H7 (cell line): Measurements from ENCODE around the gene PAFAH1B1. TPM values are rescaled to one million over a fixed set of nuclear protein-coding genes. Genes with fewer than 3 reads are reported as not detected.
"Not testable (repeated sequence)": the region's sequence is repeated elsewhere in the genome, so short reads cannot be mapped to it uniquely, and the experiment has no call there.

Experiments
- DNase-seq: peaks from one replicate; pipeline ENCODE4 v3.0.0; 2012
- H3K27me3 ChIP-seq: 2 replicates; pipeline ENCODE4 v1.6.0; 2011; ENCODE audit warnings: mild to moderate bottlenecking, low read length; ENCODE audit not compliant: control insufficient read depth, insufficient read depth
- H3K36me3 ChIP-seq: replicated peaks from 2 replicates; pipeline ENCODE4 v1.5.1; 2011; ENCODE audit warnings: low read length; ENCODE audit not compliant: control insufficient read depth, insufficient read depth
- H3K4me3 ChIP-seq: 2 replicates; pipeline ENCODE4 v1.5.1; 2011; ENCODE audit warnings: low read depth, mild to moderate bottlenecking, control low read depth, low read length, moderate library complexity; ENCODE audit not compliant: insufficient read depth
- total RNA-seq: library from RNA; depleted of rRNA; stranded (reverse); fragments of >200 nt; shearing (Covaris generic); gene quantifications from 2 replicates; pipeline ENCODE4 v1.2.3, GENCODE V29; 2014

PAFAH1B1 gene
- total RNA-seq, 1 experiment from 2014 or later = 79.6 TPM

DNA sequence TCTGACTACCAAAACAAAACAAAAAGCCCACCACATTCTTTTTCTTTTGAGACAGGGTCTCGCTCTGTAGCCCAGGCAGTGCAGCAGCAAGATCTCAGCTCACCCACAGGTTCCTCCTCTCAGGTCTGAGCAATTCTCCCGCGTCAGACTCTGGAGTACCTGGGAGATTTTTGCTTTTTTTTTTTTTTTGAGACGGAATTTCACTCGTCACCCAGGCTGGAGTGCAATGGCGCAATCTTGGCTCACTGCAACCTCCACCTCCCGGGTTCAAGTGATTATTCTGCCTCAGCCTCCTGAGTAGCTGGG, 21.2 kb upstream of the PAFAH1B1 start:
- H3K36me3 ChIP-seq, DNase-seq: not testable (repeated sequence)

GRCh38 chr17:2580151-2580550, 13.3 kb upstream of the PAFAH1B1 start:
- Histone ChIP-seq H3K4me3 (no peak overlapping the region), H3K27me3 (no peaks in the 10 kb centered on the region), H3K36me3 (no peaks in the 10 kb centered on the region)
- DNase-seq = no peak

More for the DNA sequence above, 21.2 kb upstream of the PAFAH1B1 start:
- H3K27me3 ChIP-seq, H3K4me3 ChIP-seq: not testable (repeated sequence)

GRCh38 chr17:2580661-2581060, 12.8 kb upstream of the PAFAH1B1 start:
- Histone ChIP-seq H3K36me3 (no peaks in the 10 kb centered on the region), H3K4me3 (no peak overlapping the region), H3K27me3 (no peaks in the 10 kb centered on the region)
- no peak for DNase-seq

- no peaks in the 10 kb centered on the region for H3K27me3 ChIP-seq
- no peaks in the 10 kb centered on the region for H3K36me3 ChIP-seq
These were observed 11.0 kb upstream of the PAFAH1B1 start for GRCh38 chr17:2582493-2582892.

DNA sequence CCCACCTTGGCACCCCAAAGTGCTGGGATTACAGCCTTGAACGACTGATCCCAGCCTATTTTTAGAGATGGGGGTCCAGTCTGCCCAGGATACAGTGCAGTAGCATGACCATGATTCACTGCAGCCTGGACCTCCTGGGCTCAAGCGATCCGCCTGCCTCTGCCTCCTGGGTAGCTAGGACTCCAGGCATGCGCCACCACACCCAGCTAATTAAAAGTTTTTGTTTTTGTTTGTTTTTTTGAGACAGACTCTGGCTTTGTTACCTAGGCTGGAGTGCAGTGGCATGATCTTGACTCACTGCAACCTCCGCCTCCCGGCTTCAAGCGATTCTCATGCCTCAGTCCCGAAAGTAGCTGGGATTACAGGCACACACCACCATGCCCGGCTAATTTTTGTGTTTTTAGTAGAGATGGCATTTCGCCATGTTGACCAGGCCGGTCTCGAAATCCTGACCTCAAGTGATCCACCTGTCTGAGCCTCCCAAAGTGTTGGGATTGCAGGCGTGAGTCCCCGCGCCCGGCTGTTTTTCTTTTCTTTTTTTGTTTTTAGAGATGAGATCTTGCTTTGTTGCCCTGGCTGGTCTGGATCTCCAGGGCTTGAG, 2.3 kb upstream of the PAFAH1B1 start:
- no peak for DNase-seq
- H3K27me3 ChIP-seq = no peaks in the 10 kb centered on the region
- H3K4me3 ChIP-seq = no peak overlapping the region
- H3K36me3 ChIP-seq = no peaks in the 10 kb centered on the region

More at GRCh38 chr17:2582493-2582892, 11.0 kb upstream of the PAFAH1B1 start:
- H3K4me3 ChIP-seq = no peak overlapping the region
- no peak for DNase-seq

DNA sequence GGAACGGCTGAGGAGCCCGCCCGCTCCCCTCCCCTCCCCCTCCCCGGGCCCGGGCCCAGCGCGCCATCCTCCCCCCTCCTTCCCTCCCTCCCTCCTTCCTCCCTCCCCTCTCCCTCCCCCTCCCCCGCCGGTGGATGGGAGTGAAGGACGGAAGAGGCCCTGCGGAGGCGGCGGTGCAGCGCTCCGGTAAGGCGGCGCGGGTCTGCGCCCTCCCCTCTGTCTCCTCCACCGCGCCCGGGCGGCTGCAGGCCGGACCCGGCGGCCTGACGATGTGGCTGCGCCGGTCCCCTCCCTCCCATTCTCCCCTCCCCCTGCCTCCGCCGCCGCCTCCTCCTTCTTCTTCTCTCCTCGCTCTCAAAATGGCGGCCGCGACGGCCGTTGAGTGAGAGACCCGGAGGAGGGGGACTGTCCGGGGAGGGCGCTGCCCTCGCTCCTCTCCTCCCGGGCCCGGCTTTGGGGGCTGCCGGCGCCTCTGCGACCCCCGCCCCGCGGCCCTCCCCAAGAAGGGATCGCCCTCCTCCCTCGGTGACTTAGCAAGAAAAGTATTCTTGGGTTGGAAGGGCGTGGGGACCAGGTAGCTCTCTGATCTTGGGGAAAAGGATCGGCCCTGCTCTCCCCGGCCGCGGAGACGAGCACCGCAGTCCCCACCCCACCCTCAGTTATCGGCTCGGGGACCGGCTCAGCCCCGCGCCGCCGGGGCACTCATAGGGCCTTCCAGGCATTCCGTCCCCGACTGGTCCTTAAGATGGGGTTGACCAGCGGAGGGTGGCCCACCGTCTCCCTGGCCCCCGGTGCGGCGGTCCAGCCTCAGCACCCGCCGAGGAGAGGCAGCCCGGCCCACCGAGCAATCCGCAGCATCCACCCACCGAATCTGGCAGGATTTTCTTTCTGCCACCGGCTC, 617 bp downstream of the PAFAH1B1 start:
- DNase-seq = peak; percentile 92
- H3K27me3 ChIP-seq = no peaks in the 10 kb centered on the region
- H3K4me3 ChIP-seq = peak overlapping the region; percentile 91
- H3K36me3 ChIP-seq = no peaks in the 10 kb centered on the region

GRCh38 chr17:2594722-2595599, 1.5 kb downstream of the PAFAH1B1 start:
- DNase-seq = no peak

GRCh38 chr17:2595716-2596115, 2.3 kb downstream of the PAFAH1B1 start:
- DNase-seq = no peak
- no peak overlapping the region for H3K4me3 ChIP-seq
- H3K36me3 ChIP-seq = no peaks in the 10 kb centered on the region
- no peaks in the 10 kb centered on the region for H3K27me3 ChIP-seq

More at GRCh38 chr17:2594722-2595599, 1.5 kb downstream of the PAFAH1B1 start:
- H3K4me3 ChIP-seq = peak overlapping the region; percentile 91
- H3K36me3 ChIP-seq = no peaks in the 10 kb centered on the region
- H3K27me3 ChIP-seq = no peaks in the 10 kb centered on the region

GRCh38 chr17:2598166-2598565, 4.7 kb downstream of the PAFAH1B1 start:
- DNase-seq = no peak
- no peaks in the 10 kb centered on the region for H3K27me3 ChIP-seq
- H3K4me3 ChIP-seq = no peak overlapping the region
- no peaks in the 10 kb centered on the region for H3K36me3 ChIP-seq

DNA sequence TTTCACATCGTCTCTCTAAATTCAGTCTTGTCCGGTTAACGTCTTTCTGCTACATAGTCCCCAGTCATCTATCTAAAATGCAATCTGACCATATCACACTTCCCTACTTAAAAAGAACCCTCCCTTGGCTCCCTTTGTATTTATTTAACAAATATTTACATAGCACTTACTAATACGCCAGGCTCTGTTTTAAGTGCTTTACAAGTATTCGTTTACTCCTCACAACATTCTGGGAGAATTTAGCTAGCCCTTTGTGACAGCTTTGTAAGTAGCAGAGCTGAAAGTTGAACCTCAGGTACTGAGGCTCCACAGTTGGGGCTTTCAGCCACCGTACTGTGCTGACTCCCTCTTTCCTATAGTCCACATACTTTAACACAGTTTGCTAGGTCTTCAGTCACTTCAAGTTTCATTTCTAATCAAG, 9.2 kb downstream of the PAFAH1B1 start:
- Histone ChIP-seq H3K4me3 (no peak overlapping the region), H3K27me3 (no peaks in the 10 kb centered on the region), H3K36me3 (no peaks in the 10 kb centered on the region)
- DNase-seq = no peak

- no peak for DNase-seq
- Histone ChIP-seq H3K4me3 (no peak overlapping the region), H3K27me3 (no peaks in the 10 kb centered on the region), H3K36me3 (no peaks in the 10 kb centered on the region; the same call in 1 of the 2 replicates)
These were observed 15.0 kb downstream of the PAFAH1B1 start for GRCh38 chr17:2608350-2608913.

DNA sequence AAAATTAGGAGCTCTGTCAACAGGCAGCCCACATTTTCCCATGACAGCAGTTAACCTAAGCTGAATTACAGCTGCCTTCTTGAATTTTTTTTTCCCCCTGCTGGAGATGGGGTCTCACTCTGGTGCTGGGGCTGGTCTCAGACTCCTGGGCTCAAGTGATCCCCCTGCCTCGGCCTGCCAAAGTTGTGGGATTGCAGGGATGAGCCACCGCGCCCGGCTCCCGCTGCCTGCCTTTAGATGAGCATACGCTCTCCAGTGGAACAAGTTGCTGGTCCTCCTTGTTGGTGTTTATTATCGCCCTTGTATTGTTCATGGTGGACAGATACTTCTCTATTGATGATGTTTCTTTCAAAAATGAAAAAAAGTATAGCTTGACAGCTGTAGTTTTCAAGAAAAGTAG, 15.6 kb downstream of the PAFAH1B1 start:
- Histone ChIP-seq H3K36me3 (no peaks in the 10 kb centered on the region; the same call in 1 of the 2 replicates), H3K27me3 (no peaks in the 10 kb centered on the region), H3K4me3 (no peak overlapping the region)
- no peak for DNase-seq

DNA sequence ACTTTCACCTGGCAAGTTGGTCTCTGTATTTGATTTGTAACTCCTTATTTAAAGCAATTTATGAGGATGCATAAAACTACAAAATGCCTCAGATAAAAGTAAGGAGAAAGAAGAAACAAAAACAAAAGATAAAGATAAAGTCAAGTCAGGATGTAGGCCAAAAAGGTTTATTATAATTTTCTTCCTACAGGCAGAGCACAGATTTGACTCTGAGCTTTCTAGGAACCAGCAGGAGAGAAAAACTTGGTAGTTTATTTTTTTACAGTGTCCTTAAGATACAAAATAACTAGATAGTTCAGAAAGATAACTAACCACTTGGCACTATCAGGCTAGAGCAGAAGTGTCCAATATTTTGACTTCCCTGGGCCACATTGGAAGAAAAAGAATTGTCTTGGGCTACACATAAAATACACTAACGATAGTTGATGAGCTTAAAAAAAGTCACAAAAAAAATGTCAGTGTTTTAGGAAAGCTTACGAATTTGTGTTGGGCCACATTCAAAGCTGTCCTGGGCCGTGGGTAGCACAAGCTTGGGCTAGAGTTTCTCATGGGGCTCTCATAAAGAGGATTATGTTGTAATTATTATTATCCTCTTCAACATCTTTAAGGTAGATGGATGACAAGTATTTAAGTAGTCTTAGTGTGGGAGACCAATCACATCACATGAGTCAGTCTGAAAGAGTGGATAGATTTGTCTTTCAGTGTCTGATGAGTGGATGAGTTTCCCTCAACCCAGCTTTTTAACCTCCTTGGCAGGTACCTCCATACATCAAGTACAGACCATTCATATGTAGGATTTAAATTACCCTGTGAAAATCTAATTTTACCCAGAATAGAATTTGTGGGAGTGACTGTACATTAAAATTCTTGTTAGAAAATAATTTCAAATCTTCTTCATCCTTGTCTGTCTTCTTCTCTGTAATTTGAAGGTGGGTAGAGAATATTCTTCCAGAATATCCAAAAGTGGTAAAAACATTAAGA, 17.0 kb downstream of the PAFAH1B1 start:
- Histone ChIP-seq H3K27me3 (no peaks in the 10 kb centered on the region), H3K36me3 (no peaks in the 10 kb centered on the region; the same call in 1 of the 2 replicates), H3K4me3 (no peak overlapping the region)
- no peak for DNase-seq
